ENCODE data around the gene CNBD2. TPM values are rescaled to one million over a fixed set of nuclear protein-coding genes. Genes with fewer than 3 reads are reported as not detected.
A peak's percentile ranks its signal among the peaks of the same experiment; 100 is the strongest.

CNBD2 gene
- polyA plus RNA-seq, 1 experiment, result 2.4 TPM

DNA sequence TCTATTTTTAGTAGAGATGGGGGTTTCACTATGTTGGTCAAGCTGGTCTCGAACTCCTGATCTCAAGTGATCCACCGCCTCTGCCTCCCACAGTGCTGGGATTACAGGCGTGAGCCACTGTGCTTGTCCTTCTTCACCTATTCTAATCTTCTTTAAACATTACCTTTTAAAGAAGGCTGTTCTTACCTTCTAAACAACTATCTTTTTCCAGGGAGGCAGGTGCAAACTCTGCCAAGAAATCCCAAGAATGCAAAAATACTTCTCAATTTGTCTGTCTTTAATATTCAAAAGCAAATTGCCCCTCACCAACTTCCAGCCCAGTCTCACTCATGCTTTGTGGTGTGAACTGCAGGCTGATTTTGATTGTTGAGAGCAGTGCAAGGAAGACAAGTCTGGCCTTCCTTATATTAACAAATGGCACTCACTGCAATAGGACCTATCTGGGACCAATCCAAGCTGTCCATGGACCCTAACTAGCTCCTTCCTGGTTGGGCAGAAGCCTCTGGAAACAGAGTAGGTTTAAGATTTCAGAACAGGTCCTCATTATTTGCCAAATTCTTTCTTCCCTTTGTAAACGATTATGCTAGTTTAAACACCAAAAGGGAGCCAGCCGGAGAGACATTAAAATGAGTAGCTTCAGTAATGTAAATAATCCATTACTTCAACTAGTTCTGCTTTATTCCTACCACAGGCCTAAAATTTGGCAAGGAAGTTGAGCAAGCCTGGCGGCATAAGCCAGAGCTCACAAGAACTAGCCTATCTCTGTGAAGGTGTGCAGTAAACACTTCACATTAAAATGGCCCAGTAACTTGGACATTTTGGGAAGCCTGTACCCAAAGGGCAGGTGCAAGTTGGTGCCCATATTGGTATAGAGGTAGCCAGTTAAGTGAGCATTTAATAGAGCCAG lies 15.7 kb upstream of the CNBD2 start:
- TF ChIP-seq, protein P1, sequence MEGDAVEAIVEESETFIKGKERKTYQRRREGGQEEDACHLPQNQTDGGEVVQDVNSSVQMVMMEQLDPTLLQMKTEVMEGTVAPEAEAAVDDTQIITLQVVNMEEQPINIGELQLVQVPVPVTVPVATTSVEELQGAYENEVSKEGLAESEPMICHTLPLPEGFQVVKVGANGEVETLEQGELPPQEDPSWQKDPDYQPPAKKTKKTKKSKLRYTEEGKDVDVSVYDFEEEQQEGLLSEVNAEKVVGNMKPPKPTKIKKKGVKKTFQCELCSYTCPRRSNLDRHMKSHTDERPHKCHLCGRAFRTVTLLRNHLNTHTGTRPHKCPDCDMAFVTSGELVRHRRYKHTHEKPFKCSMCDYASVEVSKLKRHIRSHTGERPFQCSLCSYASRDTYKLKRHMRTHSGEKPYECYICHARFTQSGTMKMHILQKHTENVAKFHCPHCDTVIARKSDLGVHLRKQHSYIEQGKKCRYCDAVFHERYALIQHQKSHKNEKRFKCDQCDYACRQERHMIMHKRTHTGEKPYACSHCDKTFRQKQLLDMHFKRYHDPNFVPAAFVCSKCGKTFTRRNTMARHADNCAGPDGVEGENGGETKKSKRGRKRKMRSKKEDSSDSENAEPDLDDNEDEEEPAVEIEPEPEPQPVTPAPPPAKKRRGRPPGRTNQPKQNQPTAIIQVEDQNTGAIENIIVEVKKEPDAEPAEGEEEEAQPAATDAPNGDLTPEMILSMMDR (IDR thresholded peaks at IDR 0.05; ENCODE audit: insufficient read depth, low read depth, low read length), result no peak
- POLR2A ChIA-PET, result interaction anchor here (0.5 to 1.3 kb wide), 4 partner anchors 145 to 222 kb away, joined by 3 to 6 read pairs (median 4); no protein-coding TSS in a partner anchor
- DNase-seq (ENCODE audit: low read depth), result no peak
- Histone ChIP-seq H3K27me3 (ENCODE audit: control insufficient read depth, insufficient read depth, low read length) (no peaks in the 10 kb centered on the region), H3K4me3 (ENCODE audit: low read depth, low read length) (peak overlapping the region; percentile 98), H3K36me3 (ENCODE audit: control insufficient read depth, insufficient read depth, low read length) (no peaks in the 10 kb centered on the region; the same call in 1 of the 2 replicates)
- CTCF ChIA-PET, result interaction anchor here (1.0 to 3.1 kb wide), 7 partner anchors 9 to 228 kb away, joined by 3 to 18 read pairs (median 3); no protein-coding TSS in a partner anchor

- TF ChIP-seq, protein P1 (IDR thresholded peaks at IDR 0.05; ENCODE audit: insufficient read depth, low read depth, low read length), result no peak
- CTCF ChIA-PET, result interaction anchor here (0.7 to 3.1 kb wide), 39 partner anchors 8 to 400 kb away, joined by 3 to 28 read pairs (median 5); partner anchors contain the start of genes CNBD2 and RBM39
- no peak for DNase-seq (ENCODE audit: low read depth)
- H3K27me3 ChIP-seq (ENCODE audit: control insufficient read depth, insufficient read depth, low read length), result no peaks in the 10 kb centered on the region
- no peaks in the 10 kb centered on the region; the same call in 1 of the 2 replicates for H3K36me3 ChIP-seq (ENCODE audit: control insufficient read depth, insufficient read depth, low read length)
- POLR2A ChIA-PET, result interaction anchor here (0.5 to 1.3 kb wide), 5 partner anchors 144 to 412 kb away, joined by 3 to 6 read pairs (median 3); partner anchors contain the start of gene ERGIC3
- H3K4me3 ChIP-seq (ENCODE audit: low read depth, low read length), result peak overlapping the region; percentile 98
Observed at GRCh38 chr20:35953387-35954199, 14.8 kb upstream of the CNBD2 start.

- TF ChIP-seq, protein P1 (IDR thresholded peaks at IDR 0.05; ENCODE audit: insufficient read depth, low read depth, low read length), result peak; percentile 98
- ChIA-PET CTCF (interaction anchor here (0.7 to 3.1 kb wide), 39 partner anchors 9 to 400 kb away, joined by 3 to 28 read pairs (median 5); partner anchors contain the start of genes CNBD2, CPNE1, RBM12 and RBM39), POLR2A (interaction anchor here (0.6 to 1.3 kb wide), 3 partner anchors 212 to 413 kb away, joined by 3 to 5 read pairs (median 3); partner anchors contain the start of genes ERGIC3 and RBM39)
- H3K27me3 ChIP-seq (ENCODE audit: control insufficient read depth, insufficient read depth, low read length), result no peaks in the 10 kb centered on the region
- H3K36me3 ChIP-seq (ENCODE audit: control insufficient read depth, insufficient read depth, low read length), result no peaks in the 10 kb centered on the region
- peak within 1 kb of the TSS; percentile 98 for H3K4me3 ChIP-seq (ENCODE audit: low read depth, low read length)
- DNase-seq (ENCODE audit: low read depth), result peak; percentile 84
Observed at GRCh38 chr20:35954200-35954906, 14.0 kb upstream of the CNBD2 start, which contains the start of gene SCAND1. Gene SCAND1 (minus strand): TSS chr20:35954502. CDS start chr20:35954284, 218 bp downstream.

- ChIA-PET POLR2A (interaction anchor here (0.5 to 1.3 kb wide), 3 partner anchors 212 to 759 kb away, joined by 3 to 5 read pairs (median 3); partner anchors contain the start of genes ERGIC3 and RBM39), CTCF (interaction anchor here (0.6 to 3.1 kb wide), 33 partner anchors 8 to 401 kb away, joined by 3 to 28 read pairs (median 5); partner anchors contain the start of genes CNBD2, CPNE1 and RBM12)
- TF ChIP-seq, protein P1 (IDR thresholded peaks at IDR 0.05; ENCODE audit: insufficient read depth, low read depth, low read length), result no peak
- Histone ChIP-seq H3K4me3 (ENCODE audit: low read depth, low read length) (peak overlapping the region; percentile 98), H3K27me3 (ENCODE audit: control insufficient read depth, insufficient read depth, low read length) (no peaks in the 10 kb centered on the region), H3K36me3 (ENCODE audit: control insufficient read depth, insufficient read depth, low read length) (no peaks in the 10 kb centered on the region)
- no peak for DNase-seq (ENCODE audit: low read depth)
Observed at GRCh38 chr20:35954907-35955251, 13.5 kb upstream of the CNBD2 start.

All from BJ (cell line).